ENCODE data around the gene GDA. TPM values are rescaled to one million over a fixed set of nuclear protein-coding genes. Genes with fewer than 3 reads are reported as not detected.

The GDA gene
- total RNA-seq, 1 donor from 2014 or later = 0.30 TPM

GRCh38 chr9:72127753-72128152, 21.5 kb upstream of the GDA start:
- ATAC-seq (no peak), DNase-seq (no peak)
- H3K27me3 ChIP-seq (ENCODE audit: low read depth) = no peaks in the 10 kb centered on the region
- H3K9me3 ChIP-seq = no peaks in the 10 kb centered on the region
- no peak overlapping the region for H3K27ac ChIP-seq
- no peaks in the 10 kb centered on the region for H3K4me1 ChIP-seq
- H3K4me3 ChIP-seq = no peak overlapping the region
- intact Hi-C loops (cut with DNase I) = no loop called here
- H3K36me3 ChIP-seq = no peaks in the 10 kb centered on the region
- TF ChIP-seq, protein P1, sequence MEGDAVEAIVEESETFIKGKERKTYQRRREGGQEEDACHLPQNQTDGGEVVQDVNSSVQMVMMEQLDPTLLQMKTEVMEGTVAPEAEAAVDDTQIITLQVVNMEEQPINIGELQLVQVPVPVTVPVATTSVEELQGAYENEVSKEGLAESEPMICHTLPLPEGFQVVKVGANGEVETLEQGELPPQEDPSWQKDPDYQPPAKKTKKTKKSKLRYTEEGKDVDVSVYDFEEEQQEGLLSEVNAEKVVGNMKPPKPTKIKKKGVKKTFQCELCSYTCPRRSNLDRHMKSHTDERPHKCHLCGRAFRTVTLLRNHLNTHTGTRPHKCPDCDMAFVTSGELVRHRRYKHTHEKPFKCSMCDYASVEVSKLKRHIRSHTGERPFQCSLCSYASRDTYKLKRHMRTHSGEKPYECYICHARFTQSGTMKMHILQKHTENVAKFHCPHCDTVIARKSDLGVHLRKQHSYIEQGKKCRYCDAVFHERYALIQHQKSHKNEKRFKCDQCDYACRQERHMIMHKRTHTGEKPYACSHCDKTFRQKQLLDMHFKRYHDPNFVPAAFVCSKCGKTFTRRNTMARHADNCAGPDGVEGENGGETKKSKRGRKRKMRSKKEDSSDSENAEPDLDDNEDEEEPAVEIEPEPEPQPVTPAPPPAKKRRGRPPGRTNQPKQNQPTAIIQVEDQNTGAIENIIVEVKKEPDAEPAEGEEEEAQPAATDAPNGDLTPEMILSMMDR (IDR thresholded peaks at IDR 0.05) = no peak

DNA sequence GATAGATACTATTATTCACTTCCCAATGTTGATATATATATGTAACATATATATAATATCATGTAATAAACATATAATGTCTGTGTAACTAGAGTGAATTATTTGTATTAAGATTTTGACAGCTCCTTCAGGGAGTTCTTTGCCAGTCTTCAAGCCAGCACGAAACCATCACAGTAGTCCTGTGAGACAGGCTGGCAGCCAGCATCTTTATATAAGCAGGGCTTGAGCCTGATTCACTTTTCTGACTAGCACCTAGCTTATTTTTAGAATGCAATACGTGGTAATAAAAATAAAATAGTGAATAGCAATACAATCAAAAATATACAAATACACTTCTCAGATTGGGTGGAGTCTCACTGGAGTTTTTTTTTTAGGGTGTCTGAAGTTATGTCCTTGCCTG, 20.7 kb upstream of the GDA start:
- intact Hi-C loops (cut with DNase I) = no loop called here
- Histone ChIP-seq H3K27me3 (ENCODE audit: low read depth) (no peaks in the 10 kb centered on the region), H3K27ac (no peak overlapping the region), H3K4me3 (no peak overlapping the region), H3K9me3 (no peaks in the 10 kb centered on the region), H3K4me1 (no peaks in the 10 kb centered on the region), H3K36me3 (no peaks in the 10 kb centered on the region)
- TF ChIP-seq, protein P1 (IDR thresholded peaks at IDR 0.05) = no peak
- no peak for DNase-seq
- ATAC-seq = no peak

- TF ChIP-seq, protein P1 (IDR thresholded peaks at IDR 0.05) = no peak
- Histone ChIP-seq H3K4me3 (no peak overlapping the region), H3K9me3 (no peaks in the 10 kb centered on the region), H3K27ac (no peak overlapping the region), H3K4me1 (no peaks in the 10 kb centered on the region), H3K36me3 (no peaks in the 10 kb centered on the region), H3K27me3 (ENCODE audit: low read depth) (no peaks in the 10 kb centered on the region)
- no peak for DNase-seq
- intact Hi-C loops (cut with DNase I) = no loop called here
- no peak for ATAC-seq
Observed at GRCh38 chr9:72129271-72130156, 19.7 kb upstream of the GDA start.

DNA sequence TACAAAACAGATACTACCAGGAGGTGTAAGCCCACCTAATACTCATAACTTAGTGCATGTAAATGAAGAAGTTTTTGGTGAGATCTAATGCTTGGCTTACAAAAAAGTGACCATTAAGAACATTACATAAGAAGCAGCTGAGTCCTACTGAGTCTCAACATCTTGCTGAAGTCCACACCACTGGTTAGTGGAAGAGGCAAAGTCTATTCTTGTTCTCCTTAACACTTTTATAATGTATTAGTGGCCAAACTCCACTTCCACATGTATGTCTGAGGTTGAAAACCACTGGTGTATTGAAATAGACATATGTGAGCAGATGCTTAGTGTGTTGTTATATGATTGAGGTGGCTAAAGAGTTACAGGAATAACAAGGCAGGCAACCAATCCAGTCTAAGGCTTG, 18.9 kb upstream of the GDA start:
- H3K9me3 ChIP-seq = no peaks in the 10 kb centered on the region
- intact Hi-C loops (cut with DNase I) = no loop called here
- ATAC-seq = no peak
- H3K27me3 ChIP-seq (ENCODE audit: low read depth) = no peaks in the 10 kb centered on the region
- no peak overlapping the region for H3K27ac ChIP-seq
- TF ChIP-seq, protein P1 (IDR thresholded peaks at IDR 0.05) = no peak
- no peak overlapping the region for H3K4me3 ChIP-seq
- H3K36me3 ChIP-seq = no peaks in the 10 kb centered on the region
- DNase-seq = no peak
- H3K4me1 ChIP-seq = no peaks in the 10 kb centered on the region

DNA sequence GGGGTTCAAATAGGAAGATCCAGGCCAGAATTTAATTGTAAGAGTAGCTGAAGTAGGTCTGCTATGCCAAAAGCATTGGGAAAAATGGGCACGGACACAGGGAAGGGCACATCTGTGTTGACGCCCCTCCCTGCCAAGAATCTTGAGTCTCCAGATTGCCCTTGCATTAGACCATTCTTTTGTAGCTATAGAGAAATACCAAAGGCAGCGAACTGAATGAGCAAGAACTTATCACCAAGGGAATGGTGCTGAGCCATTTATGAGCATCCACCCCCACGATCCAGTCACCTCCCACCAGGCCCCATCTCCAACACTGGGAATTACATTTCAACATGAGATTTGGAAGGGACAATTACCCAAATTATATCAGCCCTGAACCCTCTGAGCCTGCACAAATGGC, 18.0 kb upstream of the GDA start:
- ATAC-seq = no peak
- intact Hi-C loops (cut with DNase I) = no loop called here
- Histone ChIP-seq H3K4me1 (no peaks in the 10 kb centered on the region), H3K27me3 (ENCODE audit: low read depth) (no peaks in the 10 kb centered on the region), H3K9me3 (no peaks in the 10 kb centered on the region), H3K27ac (no peak overlapping the region), H3K36me3 (no peaks in the 10 kb centered on the region), H3K4me3 (no peak overlapping the region)
- no peak for DNase-seq
- TF ChIP-seq, protein P1 (IDR thresholded peaks at IDR 0.05) = no peak

All from lower lobe of right lung (tissue), 2 donors.